ENCODE results near the gene CRYGB. TPM values are rescaled to one million over a fixed set of nuclear protein-coding genes. Genes with fewer than 3 reads are reported as not detected.
"Not testable (repeated sequence)": the region's sequence is repeated elsewhere in the genome, so short reads cannot be mapped to it uniquely, and the experiment has no call there.

The CRYGB gene
- total and polyA plus RNA-seq, 2 donors (not counting 1 experiment from before 2014, with no cell fraction given): not detected

GRCh38 chr2:208125251-208125650 lies 20.7 kb downstream of the CRYGB start:
- Histone ChIP-seq H3K27me3 (ENCODE audit: control insufficient read depth, insufficient read depth, low read length) (no peaks in the 10 kb centered on the region), H2AFZ (ENCODE audit: low read length) (no peak overlapping the region), H3K9ac (ENCODE audit: insufficient read depth, low read length) (no peak overlapping the region), H4K20me1 (ENCODE audit: control insufficient read depth, extremely low read depth, insufficient read depth, low read length) (no peaks in the 10 kb centered on the region), H3K36me3 (ENCODE audit: control insufficient read depth, insufficient read depth, low read length) (no peaks in the 10 kb centered on the region), H3K4me2 (ENCODE audit: extremely low read depth, insufficient read depth, low read length) (no peak overlapping the region), H3K4me1 (ENCODE audit: control insufficient read depth, extremely low read depth, insufficient read depth, low read length) (no peaks in the 10 kb centered on the region), H3K9me3 (ENCODE audit: control insufficient read depth, insufficient read depth, low read depth, low read length) (no peaks in the 10 kb centered on the region), H3K79me2 (ENCODE audit: control insufficient read depth, insufficient read depth, low read length) (no peaks in the 10 kb centered on the region), H3K4me3 (replicated peaks in 1 of 4; ENCODE audit: control extremely low read depth in 1 of 4, insufficient read depth in 1 of 4, low read depth in 3 of 4, low read length in 4 of 4) (no peak overlapping the region), H3K27ac (ENCODE audit: insufficient read depth, low read length) (no peak overlapping the region)
- no peak for TF ChIP-seq EZH2 (IDR thresholded peaks at IDR 0.05; ENCODE audit: low read length, missing control alignments)
- TF ChIP-seq, protein P1, sequence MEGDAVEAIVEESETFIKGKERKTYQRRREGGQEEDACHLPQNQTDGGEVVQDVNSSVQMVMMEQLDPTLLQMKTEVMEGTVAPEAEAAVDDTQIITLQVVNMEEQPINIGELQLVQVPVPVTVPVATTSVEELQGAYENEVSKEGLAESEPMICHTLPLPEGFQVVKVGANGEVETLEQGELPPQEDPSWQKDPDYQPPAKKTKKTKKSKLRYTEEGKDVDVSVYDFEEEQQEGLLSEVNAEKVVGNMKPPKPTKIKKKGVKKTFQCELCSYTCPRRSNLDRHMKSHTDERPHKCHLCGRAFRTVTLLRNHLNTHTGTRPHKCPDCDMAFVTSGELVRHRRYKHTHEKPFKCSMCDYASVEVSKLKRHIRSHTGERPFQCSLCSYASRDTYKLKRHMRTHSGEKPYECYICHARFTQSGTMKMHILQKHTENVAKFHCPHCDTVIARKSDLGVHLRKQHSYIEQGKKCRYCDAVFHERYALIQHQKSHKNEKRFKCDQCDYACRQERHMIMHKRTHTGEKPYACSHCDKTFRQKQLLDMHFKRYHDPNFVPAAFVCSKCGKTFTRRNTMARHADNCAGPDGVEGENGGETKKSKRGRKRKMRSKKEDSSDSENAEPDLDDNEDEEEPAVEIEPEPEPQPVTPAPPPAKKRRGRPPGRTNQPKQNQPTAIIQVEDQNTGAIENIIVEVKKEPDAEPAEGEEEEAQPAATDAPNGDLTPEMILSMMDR (conservative IDR thresholded peaks at IDR 0.05 in 1 of 2, IDR thresholded peaks at IDR 0.05 in 1 of 2; ENCODE audit: low read depth in 1 of 2, low read length in 2 of 2): no peak
- no peak for DNase-seq (ENCODE audit: low read depth in 2 of 2)

GRCh38 chr2:208124013-208124715 lies 21.8 kb downstream of the CRYGB start, which contains the start of gene CRYGD:
Gene CRYGD (minus strand): TSS chr2:208124524. CDS start chr2:208124473, 51 bp downstream.
- H3K27ac ChIP-seq (ENCODE audit: insufficient read depth, low read length); H3K9me3 ChIP-seq (ENCODE audit: control insufficient read depth, insufficient read depth, low read depth, low read length); H3K36me3 ChIP-seq (ENCODE audit: control insufficient read depth, insufficient read depth, low read length); H3K79me2 ChIP-seq (ENCODE audit: control insufficient read depth, insufficient read depth, low read length); H2AFZ ChIP-seq (ENCODE audit: low read length); H3K27me3 ChIP-seq (ENCODE audit: control insufficient read depth, insufficient read depth, low read length); H3K4me1 ChIP-seq (ENCODE audit: control insufficient read depth, extremely low read depth, insufficient read depth, low read length); H3K9ac ChIP-seq (ENCODE audit: insufficient read depth, low read length); H4K20me1 ChIP-seq (ENCODE audit: control insufficient read depth, extremely low read depth, insufficient read depth, low read length); H3K4me2 ChIP-seq (ENCODE audit: extremely low read depth, insufficient read depth, low read length); DNase-seq (ENCODE audit: low read depth in 2 of 2): not testable (repeated sequence)
- H3K4me3 ChIP-seq (replicated peaks in 1 of 4; ENCODE audit: control extremely low read depth in 1 of 4, insufficient read depth in 1 of 4, low read depth in 3 of 4, low read length in 4 of 4): peak within 1 kb of the TSS in 2 of 4 experiments; percentile 14 to 15

DNA sequence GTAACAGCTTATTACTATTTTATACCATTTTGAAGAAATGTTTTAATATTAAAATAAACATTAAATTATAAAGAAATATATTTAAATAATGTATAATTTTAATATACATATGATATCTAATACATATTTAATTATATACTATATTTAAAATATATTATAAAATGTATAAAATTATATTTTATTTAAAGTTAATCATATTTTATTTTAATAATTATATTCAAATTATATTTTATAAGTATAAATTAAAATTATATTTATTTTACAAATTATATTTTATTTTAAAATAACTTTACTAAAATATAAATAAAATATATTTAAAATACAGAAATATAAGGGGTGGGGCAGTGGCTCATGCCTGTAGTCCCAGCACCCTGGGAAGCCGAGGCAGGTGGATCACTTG lies 23.7 kb downstream of the CRYGB start:
- no peak overlapping the region for H2AFZ ChIP-seq (ENCODE audit: low read length)

More for the DNA sequence above, 23.7 kb downstream of the CRYGB start:
- Histone ChIP-seq H3K9me3 (ENCODE audit: control insufficient read depth, insufficient read depth, low read depth, low read length) (no peaks in the 10 kb centered on the region), H3K9ac (ENCODE audit: insufficient read depth, low read length) (no peak overlapping the region), H3K4me1 (ENCODE audit: control insufficient read depth, extremely low read depth, insufficient read depth, low read length) (no peaks in the 10 kb centered on the region), H3K4me2 (ENCODE audit: extremely low read depth, insufficient read depth, low read length) (no peak overlapping the region), H3K36me3 (ENCODE audit: control insufficient read depth, insufficient read depth, low read length) (no peaks in the 10 kb centered on the region), H3K27ac (ENCODE audit: insufficient read depth, low read length) (no peak overlapping the region), H4K20me1 (ENCODE audit: control insufficient read depth, extremely low read depth, insufficient read depth, low read length) (no peaks in the 10 kb centered on the region), H3K27me3 (ENCODE audit: control insufficient read depth, insufficient read depth, low read length) (no peaks in the 10 kb centered on the region), H3K79me2 (ENCODE audit: control insufficient read depth, insufficient read depth, low read length) (no peaks in the 10 kb centered on the region), H3K4me3 (replicated peaks in 1 of 4; ENCODE audit: control extremely low read depth in 1 of 4, insufficient read depth in 1 of 4, low read depth in 3 of 4, low read length in 4 of 4) (no peak overlapping the region)
- no peak for DNase-seq (ENCODE audit: low read depth in 2 of 2)
- no peak for TF ChIP-seq EZH2 (IDR thresholded peaks at IDR 0.05; ENCODE audit: low read length, missing control alignments)
- TF ChIP-seq, protein P1 (conservative IDR thresholded peaks at IDR 0.05 in 1 of 2, IDR thresholded peaks at IDR 0.05 in 1 of 2; ENCODE audit: low read depth in 1 of 2, low read length in 2 of 2): no peak
